Measurements from ENCODE around the gene RSAD1. TPM values are rescaled to one million over a fixed set of nuclear protein-coding genes. Genes with fewer than 3 reads are reported as not detected.

RSAD1 gene
- total RNA-seq, 1 experiment from 2014 or later: 27.9 TPM

DNA sequence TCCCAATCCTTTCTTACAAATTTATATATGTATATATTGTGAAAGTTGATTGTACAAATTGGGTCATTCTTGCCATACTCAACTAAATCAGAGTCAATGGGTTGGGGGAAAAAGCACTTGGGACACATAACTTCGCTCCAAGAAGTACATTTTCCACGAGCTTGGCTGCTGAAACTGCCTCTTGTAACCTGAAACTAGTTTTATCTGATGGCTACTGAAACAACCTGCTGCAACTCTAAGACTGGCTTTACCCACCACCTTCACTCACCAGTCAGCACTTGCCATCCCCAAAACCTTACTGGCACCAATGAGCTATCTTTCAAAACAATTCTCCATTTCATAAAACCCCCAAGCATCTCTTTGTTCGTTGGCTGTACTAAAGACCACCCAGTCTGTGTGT is 15.1 kb downstream of the RSAD1 start:
- DNase-seq (ENCODE audit: low spot score): no peak

DNA sequence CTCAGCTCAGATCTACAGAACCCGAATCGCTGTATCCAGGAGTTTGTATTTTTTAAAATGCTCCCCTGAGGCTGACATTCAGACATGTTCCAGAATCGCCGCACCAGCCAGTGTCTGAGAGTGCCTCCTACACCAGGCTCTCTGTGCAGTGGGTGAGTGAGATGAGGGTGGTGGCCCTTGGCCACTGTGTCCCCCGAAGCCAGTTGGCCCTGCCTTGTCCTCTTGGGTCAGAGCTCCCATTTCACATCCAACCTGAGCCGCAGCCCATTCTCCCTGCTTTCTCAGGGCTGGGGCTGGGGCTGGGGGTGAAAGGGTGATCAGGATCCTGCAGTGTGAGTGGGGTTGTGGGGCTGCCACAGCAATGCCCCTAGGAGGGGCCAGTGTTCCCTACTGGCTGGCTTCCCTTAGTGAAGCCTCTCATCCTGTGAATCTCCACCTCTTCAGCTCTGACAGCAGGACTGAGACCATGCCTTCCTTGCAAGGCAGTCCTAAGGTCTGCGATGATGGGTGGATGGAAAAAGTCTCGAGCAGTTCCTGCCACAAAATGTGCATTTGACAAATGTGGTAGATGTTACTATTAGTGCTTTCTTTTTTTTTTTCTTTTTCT is 16.7 kb downstream of the RSAD1 start:
- no peak for DNase-seq (ENCODE audit: low spot score)

DNA sequence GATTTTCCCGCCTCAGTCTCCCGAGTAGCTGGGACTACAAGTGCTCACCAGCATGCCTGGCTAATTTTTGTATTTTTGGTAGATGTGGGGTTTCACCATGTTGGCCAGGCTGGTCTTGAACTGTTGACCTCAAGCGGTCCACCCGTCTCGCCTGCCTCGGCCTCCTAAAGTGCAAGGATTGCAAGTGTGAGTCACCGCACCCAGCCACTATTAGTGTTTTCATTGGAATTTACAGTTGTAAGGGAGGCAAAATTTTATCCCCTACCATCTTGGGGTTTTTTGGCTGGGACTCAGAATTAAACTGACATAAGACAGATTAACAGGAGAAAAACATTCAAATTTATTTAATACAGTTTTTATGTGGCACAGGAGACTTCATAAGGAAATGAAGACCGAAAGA is 17.3 kb downstream of the RSAD1 start:
- DNase-seq (ENCODE audit: low spot score): no peak

DNA sequence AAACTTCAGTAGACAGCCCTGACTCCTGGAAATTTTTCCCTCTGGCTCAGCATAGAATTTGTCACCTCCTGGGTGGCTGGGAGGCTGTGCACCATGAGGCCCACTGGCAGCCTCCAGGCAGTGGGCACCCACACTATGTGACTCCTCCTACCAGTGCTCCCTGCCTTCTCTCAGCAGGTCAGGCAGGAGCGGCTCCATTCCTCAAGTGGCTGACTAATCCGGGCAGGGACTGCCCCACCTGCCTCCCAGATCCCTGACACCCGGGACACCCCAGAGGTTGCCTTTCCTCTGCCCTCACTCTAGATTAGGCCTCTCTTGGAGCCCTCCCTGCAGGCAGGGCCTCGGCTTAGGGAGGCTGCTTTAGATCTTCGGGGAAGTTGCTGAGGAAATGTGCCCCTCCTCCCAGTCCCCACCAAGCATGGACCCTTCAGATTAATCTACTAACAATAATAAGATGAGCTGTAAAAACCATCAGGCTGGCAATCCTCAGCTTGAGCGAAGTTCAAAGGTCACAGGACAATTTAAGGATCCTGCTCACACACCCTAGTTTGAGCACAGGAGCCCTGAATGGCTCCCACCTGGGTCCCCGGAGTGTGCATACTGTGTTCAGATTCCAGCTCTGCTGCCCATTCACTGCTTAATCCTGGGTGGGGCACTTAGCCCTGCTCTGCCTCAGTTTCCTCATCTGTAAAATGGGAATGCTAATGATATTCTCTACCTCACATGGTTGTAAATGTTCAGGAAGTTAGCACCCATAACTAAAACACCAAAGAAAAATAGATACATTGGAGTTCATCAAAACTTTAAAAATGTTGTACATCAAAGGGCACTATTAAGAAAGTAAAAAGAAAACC is 19.6 kb downstream of the RSAD1 start:
- DNase-seq (ENCODE audit: low spot score): peak; percentile 27

DNA sequence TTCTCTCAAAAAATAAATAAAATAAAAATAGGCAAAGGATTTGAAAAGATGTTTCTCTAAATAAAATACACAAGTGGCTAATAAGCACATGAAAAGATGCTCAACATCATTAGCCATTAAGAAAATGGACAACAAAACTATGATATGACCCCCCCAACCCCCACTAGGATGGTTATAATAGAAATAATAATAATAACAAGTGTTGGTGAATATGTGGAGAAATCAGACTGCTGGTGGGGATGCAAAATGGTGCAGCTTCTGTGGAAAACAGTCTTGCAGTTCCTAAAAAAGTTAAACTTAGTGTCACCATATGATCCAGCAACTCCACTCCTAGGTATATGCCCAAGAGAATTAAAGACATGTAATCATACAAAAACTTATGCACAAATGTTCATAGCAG is 20.6 kb downstream of the RSAD1 start:
- no peak for DNase-seq (ENCODE audit: low spot score)

DNA sequence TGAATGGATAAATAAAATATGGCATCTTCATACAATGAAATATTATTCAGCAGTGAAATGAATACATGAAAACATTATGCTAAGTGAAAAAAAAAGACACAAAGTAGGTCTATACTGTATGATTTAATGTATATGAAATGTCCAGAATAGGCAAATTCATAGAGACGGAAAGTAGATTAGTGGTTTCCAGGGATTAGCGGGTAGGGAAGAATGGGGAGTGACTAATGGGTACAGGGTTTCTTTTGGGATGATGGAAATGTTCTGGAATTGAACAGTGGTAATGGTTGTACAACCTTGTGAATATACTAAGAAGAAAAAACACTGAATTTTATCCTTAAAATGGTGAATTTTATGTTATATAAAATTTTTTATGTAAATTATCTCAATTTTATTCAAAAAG is 21.1 kb downstream of the RSAD1 start:
- no peak for DNase-seq (ENCODE audit: low spot score)

DNA sequence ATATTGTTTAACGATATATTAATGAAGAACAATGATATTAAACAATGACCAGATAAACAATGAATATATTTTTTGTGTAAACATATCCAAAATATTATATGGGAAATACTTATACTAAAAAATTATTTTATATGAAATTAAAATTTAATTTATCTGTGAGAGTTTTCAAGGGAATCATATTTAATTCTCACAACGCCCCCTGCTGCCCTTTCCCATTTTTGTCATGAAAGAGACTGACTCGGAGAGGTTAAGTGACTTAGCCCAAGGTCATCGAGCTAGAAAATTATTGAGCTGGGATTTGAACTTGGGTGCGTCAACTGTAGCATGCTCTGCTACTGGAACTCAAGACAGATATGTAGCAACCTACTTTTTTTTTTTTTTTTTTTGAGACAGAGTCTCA is 22.4 kb downstream of the RSAD1 start:
- peak; percentile 48 for DNase-seq (ENCODE audit: low spot score)

DNA sequence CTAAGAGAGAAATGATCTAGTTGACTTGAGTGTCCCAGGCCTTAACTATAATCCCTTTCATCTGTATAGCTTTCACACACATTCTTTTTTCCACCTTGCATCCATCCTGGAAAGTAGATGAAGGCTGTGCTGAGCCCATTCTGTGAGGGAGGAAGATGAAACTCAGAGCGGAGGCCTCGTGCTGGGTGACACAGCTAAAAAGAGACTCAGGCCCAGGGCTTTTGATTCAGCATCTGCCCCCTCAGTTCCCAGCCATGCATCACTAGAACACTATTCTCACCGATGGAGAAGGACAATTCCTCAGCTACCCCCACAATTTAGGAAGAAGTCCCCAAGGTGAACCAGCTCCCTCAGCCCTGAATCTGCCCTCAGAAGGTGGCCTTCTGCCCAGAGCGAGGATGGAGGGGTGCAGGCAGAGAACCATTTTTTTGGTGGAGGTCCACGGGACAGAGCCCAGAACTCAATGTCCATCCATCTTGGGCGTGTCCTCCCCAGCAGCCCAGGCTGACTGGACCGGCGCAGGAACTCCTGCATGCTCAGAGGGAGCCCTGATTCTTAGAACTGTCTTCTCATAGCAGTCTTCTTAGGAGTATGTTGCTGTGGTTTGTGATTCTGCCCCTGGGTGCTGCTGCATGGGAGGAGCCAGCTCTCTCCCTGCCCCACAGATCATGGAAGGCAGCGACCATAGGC is 23.8 kb downstream of the RSAD1 start:
- no peak for DNase-seq (ENCODE audit: low spot score)

DNA sequence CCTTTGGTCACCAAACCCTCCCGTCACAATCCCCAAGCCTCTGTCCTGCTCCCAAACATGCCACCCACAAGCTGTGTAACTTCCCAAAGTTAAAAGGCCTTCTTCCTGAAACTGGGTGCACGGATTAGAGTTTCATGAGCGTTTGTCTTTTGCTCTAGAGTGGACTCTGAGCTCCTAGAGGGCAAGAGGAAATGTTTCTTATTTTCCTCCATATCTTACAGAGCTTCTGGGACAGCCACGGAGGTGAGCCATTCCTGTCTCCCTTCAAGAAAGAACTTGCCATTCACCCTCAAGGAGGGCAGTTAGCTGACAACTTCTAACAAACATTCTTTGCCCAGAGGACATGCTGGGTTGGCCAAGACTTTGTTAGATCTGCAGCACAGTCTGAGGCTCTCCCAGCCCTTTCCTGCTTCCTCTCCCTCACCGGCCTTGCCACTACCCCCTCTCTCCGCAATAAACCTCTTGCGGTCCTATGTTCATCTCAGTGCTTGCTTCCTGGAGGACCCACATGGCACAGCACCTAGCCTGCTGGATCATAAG is 27.0 kb downstream of the RSAD1 start:
- DNase-seq (ENCODE audit: low spot score): no peak

DNA sequence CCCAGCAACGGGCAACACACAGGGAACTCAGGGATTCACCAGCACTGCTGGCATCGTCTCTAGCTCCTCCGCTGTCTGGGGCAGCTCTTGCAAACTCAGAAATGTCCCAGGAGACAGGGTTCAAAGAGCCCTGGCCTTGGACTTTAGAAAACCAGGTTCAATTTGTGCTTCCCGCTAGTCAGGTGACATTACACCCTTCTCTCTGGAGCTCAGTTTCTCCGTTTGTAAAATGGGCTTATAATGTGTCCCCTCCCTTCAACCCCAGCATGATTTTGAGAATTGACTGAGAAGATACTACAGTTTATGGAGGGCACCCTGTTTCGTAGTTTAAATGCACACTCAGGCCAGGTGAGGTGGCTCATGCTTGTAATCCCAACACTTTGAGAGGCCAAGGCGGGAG is 27.6 kb downstream of the RSAD1 start:
- no peak for DNase-seq (ENCODE audit: low spot score)

DNA sequence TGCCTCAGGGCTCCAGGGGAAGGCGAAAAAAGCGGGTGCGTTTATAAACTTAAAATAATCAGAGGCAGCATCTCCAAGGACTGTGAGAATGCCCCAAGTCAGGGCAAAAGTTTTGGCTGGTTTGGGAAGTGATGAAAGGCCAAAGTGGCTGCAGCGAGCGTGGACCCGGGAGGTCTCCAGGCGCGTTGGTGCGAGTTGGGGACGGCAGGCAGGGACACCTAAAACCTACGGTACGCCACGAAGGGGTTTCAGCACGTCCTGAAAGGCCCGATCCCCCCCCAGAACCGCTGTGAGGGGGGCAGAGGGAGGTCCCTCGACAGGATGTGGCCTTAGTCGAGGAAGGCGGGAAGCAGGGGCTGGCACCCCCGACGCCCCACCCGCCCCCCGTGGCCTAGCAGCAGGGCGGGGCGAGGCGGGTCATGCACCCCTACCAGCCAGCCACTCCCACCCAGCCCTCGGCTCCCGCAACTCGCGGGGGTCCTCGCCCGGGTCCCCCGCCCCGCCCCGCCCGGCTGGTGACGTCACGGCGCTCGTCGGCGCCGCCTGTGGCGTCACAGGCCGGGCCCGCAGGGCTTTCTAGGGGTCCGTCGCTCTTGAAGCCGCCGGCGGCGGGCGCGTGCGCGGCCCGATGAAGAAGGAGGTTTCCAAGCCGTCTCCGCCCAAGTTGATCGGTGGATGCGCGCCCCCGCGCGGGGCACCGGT is 29.4 kb downstream of the RSAD1 start, which contains the start of gene MYCBPAP:
MYCBPAP (plus strand) TSS at position 569 of the 702 bp plus-strand sequence. CDS start 236 bp downstream, outside the sequence.
- peak; percentile 61 for DNase-seq (ENCODE audit: low spot score)

DNA sequence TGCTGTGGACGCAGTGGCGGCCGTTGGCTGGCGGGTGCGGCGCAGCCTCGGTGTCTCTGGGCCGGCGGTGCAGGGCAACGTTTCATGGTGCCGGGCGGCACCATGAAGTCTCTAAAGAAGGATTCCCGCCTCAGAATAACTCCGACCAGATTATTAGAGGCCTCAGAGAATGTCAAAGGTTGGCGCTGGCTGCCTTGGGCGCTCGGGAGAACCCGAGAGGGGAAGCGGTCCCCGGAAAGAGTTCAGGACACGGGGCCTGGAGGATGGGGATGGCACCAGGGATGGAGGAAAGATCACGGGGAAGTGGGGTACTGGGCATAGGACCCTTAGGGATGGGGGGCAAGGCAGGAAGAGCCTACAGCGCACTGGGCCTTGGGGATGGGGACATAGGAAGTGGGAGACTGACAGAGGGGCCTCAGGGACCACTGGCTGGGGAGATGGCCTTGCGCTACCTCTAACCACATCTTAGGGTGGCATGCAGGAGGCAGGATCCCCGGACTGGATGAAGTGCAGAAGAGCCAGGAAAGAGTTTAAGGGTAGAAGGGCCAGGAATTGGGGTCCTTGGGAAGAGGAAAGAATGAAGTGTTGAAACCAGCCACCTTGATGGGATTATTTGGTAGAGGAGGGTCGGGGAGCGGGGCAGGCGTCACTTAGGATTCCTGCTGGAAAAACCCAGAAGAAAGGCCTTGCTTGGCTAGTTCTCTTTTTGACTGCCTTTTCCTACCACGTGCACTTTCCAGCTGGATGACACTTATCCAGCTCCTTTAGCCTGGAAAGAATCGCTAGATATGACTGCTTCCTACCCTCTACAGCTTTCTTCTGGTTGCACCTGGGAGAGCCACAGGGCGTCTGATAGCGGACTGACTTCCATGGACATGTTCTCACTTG is 30.2 kb downstream of the RSAD1 start:
- no peak for DNase-seq (ENCODE audit: low spot score)

DNA sequence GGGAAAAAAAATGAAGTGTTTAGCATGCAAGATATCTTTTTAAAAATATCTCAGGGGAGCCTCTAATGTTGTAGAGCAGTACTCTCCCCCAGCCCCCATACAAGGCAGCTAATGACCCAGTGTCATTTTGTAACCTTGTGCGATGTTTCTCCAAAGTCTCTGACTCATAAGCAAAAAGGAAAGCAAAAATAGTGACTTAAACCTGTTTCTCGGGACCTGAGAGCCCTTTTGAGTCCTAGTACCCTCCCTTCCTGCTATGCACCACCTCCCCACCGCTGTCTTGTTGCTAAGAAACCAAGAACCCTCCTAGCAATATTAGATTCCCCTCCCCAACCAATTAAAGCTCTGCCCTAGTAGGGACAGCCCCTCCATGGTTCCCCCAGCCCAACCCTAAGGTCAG is 32.4 kb downstream of the RSAD1 start:
- DNase-seq (ENCODE audit: low spot score): no peak

DNA sequence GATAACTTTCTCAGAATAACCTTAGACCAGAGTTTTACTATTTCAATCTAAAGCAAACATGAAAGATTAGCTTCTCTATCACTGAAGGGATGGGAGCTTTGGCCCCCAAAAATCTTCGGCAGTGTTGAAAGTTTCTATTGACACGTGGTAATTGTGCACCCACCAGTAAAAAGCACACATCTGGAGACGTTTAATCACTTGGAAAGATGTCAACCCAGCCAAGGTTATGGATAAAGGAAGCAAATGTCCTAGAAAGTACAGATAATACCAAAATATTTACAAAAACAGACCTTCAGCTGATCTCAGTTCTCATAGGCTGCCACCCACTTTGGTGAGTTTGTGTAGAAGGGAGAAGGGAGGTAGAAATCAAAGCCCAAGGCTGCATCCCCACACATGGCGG is 34.8 kb downstream of the RSAD1 start:
- DNase-seq (ENCODE audit: low spot score): no peak

DNA sequence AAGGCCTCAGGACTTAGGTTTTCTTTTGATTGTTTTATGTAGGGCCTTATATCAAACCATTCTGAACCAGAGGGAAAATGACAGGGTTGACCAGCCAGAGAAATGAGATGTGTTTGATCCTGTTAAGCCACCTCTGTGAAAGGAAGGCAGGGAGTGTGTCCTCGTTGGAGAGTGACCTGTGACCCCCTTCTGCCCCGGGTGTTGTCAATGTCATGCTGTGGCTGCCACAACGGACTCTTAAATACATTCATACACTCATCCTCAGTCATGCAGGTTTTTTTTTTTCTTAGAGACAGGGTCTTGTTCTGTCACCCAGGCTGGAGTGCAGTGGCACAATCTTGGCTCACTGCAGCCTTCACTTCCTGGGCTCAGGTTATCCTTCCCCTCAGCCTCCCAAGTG is 35.7 kb downstream of the RSAD1 start:
- DNase-seq (ENCODE audit: low spot score): no peak

DNA sequence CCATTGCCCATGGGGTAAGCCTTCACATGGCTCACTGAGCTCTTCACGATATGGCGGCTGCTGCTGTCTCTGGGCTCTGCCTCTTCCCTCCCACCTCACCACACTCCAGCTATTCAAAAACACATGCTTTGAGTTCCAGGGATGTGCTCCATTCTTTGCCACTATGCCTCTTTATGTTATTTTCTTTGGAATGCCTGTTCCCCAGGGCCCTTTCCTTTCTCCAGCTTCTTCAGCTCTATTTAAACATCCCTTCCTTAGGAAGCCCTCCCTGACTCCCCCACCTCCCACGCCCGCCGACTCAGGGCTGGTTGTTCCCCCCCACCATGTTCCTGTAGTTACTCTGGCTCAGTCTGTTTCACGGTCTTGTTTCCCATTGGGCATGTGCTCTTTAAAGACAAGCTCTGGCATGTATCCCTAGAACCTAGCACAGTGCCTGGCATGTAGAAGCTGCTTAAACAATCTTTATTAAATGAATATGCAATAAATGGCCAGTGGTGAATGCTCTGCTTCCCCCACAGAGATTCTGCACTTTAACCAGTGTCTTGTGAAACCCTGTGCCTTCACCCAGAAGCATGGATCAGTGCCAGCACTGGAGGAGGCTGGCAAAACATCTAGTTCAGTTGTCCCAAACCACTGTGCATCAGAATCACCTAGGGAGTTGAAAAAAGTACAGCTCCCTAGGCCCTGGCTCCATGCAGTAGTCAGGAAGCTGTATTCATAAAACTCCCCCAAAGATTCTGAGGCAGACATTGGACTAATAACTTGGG is 36.5 kb downstream of the RSAD1 start:
- no peak for DNase-seq (ENCODE audit: low spot score)

DNA sequence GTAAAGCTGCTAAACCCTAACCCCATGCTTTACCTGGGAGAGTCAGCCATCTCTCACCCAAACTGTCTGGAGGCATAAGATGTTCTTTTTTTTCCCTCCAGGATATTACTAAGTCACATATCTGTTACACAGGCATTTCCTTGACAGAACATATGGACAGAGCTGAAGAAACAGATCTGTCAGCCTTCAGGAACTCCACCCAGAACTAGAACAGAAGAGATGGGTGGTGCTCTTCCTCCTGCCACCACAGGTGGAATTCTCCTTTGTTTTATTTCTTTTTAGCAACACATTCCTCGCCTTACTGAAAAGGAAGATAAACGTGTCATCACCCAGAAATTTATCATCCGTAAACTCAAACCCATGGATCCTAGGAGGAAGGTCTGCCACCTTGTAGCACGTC is 38.4 kb downstream of the RSAD1 start:
- no peak for DNase-seq (ENCODE audit: low spot score)

DNA sequence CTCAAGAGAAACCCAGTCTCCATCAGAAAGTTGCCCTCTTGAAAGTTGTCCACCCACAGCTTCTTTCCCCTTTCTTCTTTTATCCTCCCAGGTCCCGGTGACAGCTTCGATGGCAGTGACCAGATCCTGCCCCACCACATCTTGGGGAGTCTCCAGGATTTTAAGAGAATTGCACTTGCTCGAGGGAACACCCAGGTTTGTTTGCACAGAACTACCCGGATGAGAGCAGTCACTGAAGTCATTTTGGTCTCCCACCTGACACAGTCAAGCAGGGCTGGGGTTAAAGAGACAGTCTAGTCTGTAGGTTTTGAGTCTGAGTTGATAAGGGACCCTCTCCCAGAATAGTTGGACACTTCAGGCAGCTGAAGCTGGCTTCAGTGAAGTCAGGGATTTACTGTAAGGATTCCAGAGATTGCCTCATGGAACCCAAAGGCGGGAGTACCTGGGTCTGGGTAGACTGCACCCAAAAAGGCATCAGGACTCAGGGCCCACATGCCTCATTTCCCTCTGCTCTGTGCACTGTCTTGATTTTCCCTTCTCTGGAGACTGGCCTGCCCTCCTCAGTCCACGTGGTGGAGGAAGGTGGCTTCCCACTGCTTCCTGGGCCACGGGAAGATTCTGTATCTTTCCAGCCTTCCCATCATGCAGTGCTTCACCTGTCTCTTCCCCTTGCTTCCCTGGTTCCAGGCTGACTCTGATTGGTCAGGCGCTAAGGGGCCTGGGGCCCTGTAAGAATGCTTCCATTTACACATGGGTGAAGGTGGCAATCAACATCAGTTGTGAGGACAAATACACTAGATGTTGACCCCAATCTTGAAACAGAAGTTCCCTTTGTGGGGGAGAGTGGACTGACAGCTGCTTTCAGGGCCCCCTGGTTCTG is 39.1 kb downstream of the RSAD1 start:
- no peak for DNase-seq (ENCODE audit: low spot score)

Data from HT-29 (cell line).